ENCODE data around the gene PVALEF.

DNA sequence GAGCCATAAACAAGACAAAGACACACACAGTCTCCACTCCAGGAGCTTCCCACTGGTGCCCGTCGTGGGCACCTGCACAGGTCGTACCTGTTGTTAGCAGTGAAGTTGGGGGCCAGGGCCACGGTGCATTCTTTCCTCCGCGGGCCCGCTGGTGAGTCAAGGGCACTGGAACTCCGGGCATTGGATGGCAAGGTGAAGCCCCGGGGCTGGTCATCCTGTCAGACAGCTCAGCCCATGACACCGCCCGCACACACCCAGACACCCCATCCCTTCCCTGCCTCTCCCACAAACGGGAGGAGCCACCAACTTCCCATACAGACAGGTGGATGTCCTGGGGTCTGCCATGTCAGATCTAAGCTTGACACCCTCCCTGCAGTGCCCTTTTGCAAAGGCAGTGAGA, 41.4 kb downstream of the PVALEF start:
- TF ChIP-seq, protein P1, sequence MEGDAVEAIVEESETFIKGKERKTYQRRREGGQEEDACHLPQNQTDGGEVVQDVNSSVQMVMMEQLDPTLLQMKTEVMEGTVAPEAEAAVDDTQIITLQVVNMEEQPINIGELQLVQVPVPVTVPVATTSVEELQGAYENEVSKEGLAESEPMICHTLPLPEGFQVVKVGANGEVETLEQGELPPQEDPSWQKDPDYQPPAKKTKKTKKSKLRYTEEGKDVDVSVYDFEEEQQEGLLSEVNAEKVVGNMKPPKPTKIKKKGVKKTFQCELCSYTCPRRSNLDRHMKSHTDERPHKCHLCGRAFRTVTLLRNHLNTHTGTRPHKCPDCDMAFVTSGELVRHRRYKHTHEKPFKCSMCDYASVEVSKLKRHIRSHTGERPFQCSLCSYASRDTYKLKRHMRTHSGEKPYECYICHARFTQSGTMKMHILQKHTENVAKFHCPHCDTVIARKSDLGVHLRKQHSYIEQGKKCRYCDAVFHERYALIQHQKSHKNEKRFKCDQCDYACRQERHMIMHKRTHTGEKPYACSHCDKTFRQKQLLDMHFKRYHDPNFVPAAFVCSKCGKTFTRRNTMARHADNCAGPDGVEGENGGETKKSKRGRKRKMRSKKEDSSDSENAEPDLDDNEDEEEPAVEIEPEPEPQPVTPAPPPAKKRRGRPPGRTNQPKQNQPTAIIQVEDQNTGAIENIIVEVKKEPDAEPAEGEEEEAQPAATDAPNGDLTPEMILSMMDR (IDR thresholded peaks at IDR 0.05) = no peak
- no peak for TF ChIP-seq POLR2A (IDR thresholded peaks at IDR 0.05)
